ENCODE data around the gene ZNF689. TPM values are rescaled to one million over a fixed set of nuclear protein-coding genes. Genes with fewer than 3 reads are reported as not detected.
A peak's percentile ranks its signal among the peaks of the same experiment; 100 is the strongest.

ZNF689 gene
- 7.7 and 9.6 TPM in 2 replicates for total RNA-seq

DNA sequence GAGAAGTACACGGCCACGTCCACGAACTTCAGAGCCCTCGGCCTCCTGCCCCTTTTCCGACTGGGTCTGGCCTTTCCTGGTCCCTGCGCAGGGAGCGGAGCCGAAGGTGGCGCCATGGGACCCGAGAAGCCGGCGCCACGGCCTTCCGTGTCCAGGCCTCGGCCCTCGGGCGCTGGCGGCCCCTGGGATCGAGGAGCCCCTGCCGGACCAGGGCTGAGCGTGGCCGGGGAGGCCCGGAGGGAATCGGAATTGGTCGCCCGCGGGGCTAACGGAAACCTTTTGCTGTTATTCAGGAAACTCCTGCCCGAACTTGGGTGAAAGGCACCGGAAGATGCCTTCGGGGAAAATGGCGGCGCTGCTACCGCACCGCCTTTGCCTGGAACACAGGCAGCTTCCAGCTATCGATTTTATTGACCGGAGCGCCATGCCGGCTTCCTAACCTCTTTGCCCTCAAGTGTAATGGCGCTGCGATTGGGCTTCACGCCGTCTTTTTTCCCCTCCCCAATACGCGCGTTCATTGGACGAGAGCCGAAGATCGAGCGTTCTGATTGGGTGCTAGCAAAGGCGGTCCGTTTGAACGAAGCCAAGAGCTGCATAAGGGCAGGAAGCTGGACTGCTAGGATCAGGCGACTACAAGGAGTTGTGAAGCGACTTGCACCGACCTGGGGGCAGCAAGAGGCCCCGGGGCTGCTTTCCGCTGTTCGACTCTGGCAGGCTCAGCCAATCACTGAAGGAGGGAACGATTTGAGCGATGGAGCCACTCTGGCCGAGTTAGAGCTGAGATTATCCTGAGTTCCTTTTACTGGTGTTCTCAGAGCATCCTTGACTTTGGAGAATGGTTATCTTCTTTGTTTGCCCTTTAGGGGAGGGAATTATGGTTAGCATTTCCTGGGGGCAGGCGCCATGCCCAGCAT, at the start of gene ZNF689:
ZNF689 (minus strand) TSS at position 464 of the 914 bp plus-strand sequence; CDS start at position 116, 348 bp downstream.
- TF ChIP-seq, protein P1, sequence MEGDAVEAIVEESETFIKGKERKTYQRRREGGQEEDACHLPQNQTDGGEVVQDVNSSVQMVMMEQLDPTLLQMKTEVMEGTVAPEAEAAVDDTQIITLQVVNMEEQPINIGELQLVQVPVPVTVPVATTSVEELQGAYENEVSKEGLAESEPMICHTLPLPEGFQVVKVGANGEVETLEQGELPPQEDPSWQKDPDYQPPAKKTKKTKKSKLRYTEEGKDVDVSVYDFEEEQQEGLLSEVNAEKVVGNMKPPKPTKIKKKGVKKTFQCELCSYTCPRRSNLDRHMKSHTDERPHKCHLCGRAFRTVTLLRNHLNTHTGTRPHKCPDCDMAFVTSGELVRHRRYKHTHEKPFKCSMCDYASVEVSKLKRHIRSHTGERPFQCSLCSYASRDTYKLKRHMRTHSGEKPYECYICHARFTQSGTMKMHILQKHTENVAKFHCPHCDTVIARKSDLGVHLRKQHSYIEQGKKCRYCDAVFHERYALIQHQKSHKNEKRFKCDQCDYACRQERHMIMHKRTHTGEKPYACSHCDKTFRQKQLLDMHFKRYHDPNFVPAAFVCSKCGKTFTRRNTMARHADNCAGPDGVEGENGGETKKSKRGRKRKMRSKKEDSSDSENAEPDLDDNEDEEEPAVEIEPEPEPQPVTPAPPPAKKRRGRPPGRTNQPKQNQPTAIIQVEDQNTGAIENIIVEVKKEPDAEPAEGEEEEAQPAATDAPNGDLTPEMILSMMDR (conservative IDR thresholded peaks at IDR 0.05; ENCODE audit: low read depth, low read length) = no peak
- peak within 1 kb of the TSS; percentile 81 for H3K4me3 ChIP-seq (ENCODE audit: low read depth, low read length)
- DNase-seq (ENCODE audit: low read depth) = peak; percentile 85

DNA sequence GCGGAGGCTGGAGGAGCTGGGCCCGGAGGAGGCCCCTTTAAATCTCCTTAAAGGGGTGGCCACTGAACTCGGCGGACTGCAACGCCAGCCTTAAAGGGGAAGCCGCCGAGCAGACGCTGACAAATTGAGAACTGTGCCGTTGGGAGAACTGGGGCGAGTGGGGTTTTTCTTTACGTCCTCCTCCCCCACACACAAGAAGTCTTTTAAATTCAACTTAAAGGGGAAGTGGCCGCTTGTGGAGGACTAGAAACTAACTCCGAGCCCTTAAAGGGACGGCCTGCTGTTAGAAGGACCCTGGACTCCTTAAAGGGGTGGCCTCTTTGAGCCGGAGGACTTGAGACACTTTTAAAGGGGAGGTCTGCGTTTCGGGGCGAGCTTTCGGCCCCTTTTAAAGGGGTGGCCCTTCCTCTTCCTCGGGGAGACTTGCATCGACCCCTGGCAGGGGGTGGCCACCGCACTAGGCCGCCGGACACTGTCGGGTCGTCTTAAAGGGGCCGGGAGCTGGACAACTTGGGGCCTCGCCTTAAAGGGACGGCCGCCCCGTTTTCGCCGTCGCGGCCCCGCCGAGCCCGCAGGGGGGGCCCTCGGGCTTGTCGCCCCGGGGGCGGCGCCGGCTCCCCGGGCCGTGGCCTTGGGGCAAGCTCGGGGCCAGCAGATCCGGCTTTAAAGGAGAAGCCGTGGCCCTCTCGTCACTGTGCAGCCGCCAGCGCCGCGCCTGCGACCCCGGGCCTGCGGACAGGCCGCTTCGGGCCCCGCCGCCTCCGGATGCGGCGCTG, 48.7 kb upstream of the ZNF689 start:
- TF ChIP-seq, protein P1 (conservative IDR thresholded peaks at IDR 0.05; ENCODE audit: low read depth, low read length) = peak; percentile 4
- DNase-seq (ENCODE audit: low read depth) = peak; percentile 78

DNA sequence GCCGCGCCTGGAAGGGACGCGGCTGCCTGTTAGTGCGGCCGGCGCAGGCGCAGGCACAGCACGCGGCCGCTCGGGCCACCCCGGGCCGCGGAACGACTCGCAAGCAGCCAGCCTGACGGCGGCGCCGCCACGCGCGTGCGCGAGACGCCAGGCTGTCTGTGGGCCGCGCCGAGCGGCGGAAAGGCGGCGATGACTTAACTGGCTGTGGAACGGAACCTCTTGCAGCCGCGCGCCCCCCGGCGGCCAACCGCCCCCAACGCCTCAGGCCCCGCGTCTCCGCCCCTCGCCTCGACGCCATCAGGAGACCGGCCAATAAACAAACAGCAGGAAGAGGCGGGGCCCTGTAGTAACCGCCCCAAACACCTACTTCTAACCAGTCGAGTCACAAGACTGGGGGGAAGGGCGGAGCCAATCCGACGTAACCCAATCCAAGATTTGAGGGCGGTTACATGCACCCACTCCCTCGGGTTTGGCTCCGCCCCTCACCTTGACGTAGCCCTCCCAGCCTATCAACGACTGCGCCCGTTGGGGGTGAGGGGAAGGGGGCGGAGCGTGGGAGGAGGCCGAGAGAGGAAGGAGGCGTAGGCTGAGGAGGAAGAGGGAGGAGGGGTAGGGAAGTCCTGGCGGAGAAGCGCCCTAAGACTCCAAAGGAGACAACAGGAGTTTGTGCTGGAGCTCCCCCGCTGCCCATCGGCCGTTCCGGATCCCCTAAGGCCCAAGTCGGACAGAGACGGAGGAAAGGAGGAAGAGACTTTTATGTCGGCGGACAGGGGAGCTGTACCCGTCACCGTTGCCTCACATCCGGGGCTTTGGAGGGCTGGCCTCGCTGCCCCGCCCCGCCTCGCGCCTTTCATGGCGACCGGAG, 47.9 kb upstream of the ZNF689 start, which contains the start of gene FBRS:
FBRS (plus strand) TSS at position 566 of the 865 bp plus-strand sequence. CDS start 1,088 bp downstream, outside the sequence.
- DNase-seq (ENCODE audit: low read depth) = peak; percentile 99
- H3K4me3 ChIP-seq (ENCODE audit: low read depth, low read length) = peak within 1 kb of the TSS; percentile 97
- TF ChIP-seq, protein P1 (conservative IDR thresholded peaks at IDR 0.05; ENCODE audit: low read depth, low read length) = peak; percentile 67

More for the DNA sequence above, 48.7 kb upstream of the ZNF689 start:
- peak overlapping the region; percentile 97 for H3K4me3 ChIP-seq (ENCODE audit: low read depth, low read length)

DNA sequence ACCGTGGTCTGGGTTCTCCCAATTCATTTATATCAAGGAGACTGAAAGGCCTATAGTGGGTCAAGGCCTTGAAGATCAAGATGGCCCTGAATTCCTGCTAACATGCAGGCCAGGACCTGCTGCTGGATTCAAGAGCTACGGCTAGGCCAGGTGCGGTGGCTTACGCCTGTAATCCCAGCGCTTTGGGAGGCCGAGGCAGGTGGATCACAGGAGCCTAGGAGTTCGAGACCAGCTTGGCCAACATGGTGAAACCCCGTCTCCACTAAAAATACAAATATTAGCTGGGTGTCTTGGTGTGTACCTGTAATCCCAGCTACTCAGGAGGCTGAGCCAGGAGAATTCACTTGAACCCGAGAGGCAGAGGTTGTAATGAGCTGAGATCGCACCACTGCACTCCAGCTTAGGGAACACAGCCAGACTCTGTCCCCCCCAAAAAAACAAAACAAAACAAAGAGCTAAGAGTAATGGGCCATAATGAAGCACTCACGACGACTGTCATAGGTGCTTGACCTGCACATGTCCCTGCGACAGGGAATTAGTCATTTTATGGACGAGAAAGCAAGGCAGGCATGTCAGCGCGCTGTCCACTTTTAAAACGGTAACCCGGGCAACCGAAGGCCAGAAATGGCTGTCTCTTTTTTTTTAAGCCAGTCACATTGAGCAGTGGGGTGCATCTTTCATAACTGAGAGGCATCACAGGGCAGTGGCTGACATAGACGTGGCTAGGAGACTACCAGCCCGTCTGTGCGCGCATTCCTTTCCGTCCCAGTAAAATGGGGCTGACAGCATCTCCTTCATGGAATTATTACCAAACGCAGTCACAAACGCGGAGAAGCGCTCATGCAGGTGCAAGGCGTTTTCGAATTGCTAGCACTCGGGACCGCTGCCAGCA, 47.0 kb upstream of the ZNF689 start:
- H3K4me3 ChIP-seq (ENCODE audit: low read depth, low read length) = peak overlapping the region; percentile 61
- TF ChIP-seq, protein P1 (conservative IDR thresholded peaks at IDR 0.05; ENCODE audit: low read depth, low read length) = no peak
- no peak for DNase-seq (ENCODE audit: low read depth)

DNA sequence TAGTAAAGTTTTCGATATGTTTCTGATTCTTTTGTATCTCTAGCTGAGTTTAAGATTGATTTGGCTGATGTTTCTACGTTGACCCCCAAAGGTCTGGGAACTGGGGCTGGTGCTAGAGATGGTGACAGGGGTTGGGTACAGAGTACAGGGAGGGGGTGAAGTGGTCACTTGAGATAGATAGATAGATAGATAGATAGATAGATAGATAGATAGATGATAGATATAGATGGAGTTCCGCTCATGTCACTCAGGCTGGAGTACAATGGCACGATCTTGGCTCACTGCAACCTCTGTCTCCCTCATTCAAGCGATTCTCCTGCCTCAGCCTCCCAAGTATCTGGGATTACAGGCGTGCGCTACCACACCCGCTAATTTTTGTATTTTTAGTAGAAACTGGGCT, 46.2 kb upstream of the ZNF689 start:
- TF ChIP-seq, protein P1 (conservative IDR thresholded peaks at IDR 0.05; ENCODE audit: low read depth, low read length) = no peak
- no peak overlapping the region for H3K4me3 ChIP-seq (ENCODE audit: low read depth, low read length)
- no peak for DNase-seq (ENCODE audit: low read depth)
